Natural killer cell (primary cell): ENCODE results near the gene TAL1. TPM values are rescaled to one million over a fixed set of nuclear protein-coding genes. Genes with fewer than 3 reads are reported as not detected.
A peak's percentile ranks its signal among the peaks of the same experiment; 100 is the strongest.

Experiments
- ATAC-seq, 3 donors: fragments of 150-1000 bp in 2 of 3; fragments of 200-7000 bp in 1 of 3; cut with Tn5 transposase; 1 replicate in 1 of 3; 2 replicates in 2 of 3; pipeline ENCODE4 v1.10.0; 2021; ENCODE audit warnings: mild to moderate bottlenecking in 2 of 3, moderate library complexity in 2 of 3
- DNase-seq, 2 donors: peaks; one replicate each; pipeline versions ENCODE4 v3.0.0 to v3.0.0-alpha.2; 2013 to 2021; ENCODE audit warnings: mixed read lengths in 1 of 2
- H3K27ac ChIP-seq: one replicate; pipeline ENCODE4 v1.5.1; 2013; ENCODE audit warnings: mild to moderate bottlenecking, low read length
- H3K27me3 ChIP-seq: one replicate; pipeline ENCODE4 v1.6.1; 2013; ENCODE audit warnings: low read length; ENCODE audit not compliant: control insufficient read depth, insufficient read depth
- H3K36me3 ChIP-seq: one replicate; pipeline ENCODE4 v1.6.1; 2013; ENCODE audit warnings: low read length; ENCODE audit not compliant: control insufficient read depth, insufficient read depth
- H3K4me1 ChIP-seq: one replicate; pipeline ENCODE4 v1.6.1; 2013; ENCODE audit warnings: low read length; ENCODE audit not compliant: control insufficient read depth, insufficient read depth
- H3K4me3 ChIP-seq: one replicate; pipeline ENCODE4 v1.5.1; 2013; ENCODE audit warnings: low read length
- H3K9me3 ChIP-seq: one replicate; pipeline ENCODE4 v1.6.1; 2013; ENCODE audit warnings: low read length; ENCODE audit not compliant: control insufficient read depth, insufficient read depth
- H3K27ac Mint-ChIP-seq, 2 donors: one replicate each; pipeline ENCODE4 v1.8.0; 2022; ENCODE audit warnings: mild to moderate bottlenecking in 2 of 2, mixed read lengths in 2 of 2, moderate library complexity in 1 of 2
- H3K27me3 Mint-ChIP-seq, 2 donors: one replicate each; pipeline ENCODE4 v1.8.0; 2022; ENCODE audit warnings: low read depth in 2 of 2, mixed read lengths in 2 of 2
- H3K36me3 Mint-ChIP-seq: one replicate; pipeline ENCODE4 v1.8.0; 2022; ENCODE audit warnings: mixed read lengths
- H3K4me1 Mint-ChIP-seq, 2 donors: one replicate each; pipeline ENCODE4 v1.8.0; 2022; ENCODE audit warnings: mixed read lengths in 2 of 2
- H3K4me3 Mint-ChIP-seq: one replicate; pipeline ENCODE4 v1.8.0; 2022; ENCODE audit warnings: mild to moderate bottlenecking, moderate library complexity, mixed read lengths
- H3K9me3 Mint-ChIP-seq, 2 donors: one replicate each; pipeline ENCODE4 v1.8.0; 2022; ENCODE audit warnings: mixed read lengths in 2 of 2
- WGBS: methylation state at CpG from one replicate; pipeline ENCODE4 v1.1.7; 2013; ENCODE audit warnings: missing lambda C conversion rate; ENCODE audit not compliant: insufficient coverage; 5-methylcytosine and 5-hydroxymethylcytosine counted together
- intact Hi-C: fragments of 100-400 bp; cut with micrococcal nuclease; formaldehyde crosslinking; loops from one replicate; pipeline ENCODE4 v1.14.2; 2022
- total RNA-seq, 4 donors: library from RNA; stranded (reverse); fragments of 120-200 nt in 1 of 4; gene quantifications; one replicate each; pipeline versions ENCODE4 v1.2.3 to v1.2.4, GENCODE V29; 2013 to 2022
- TF ChIP-seq, protein P1 (sequence below): fragments of 200-600 bp; IDR thresholded peaks from one replicate; pipeline ENCODE4 v1.8.0; 2022; ENCODE audit warnings: antibody characterized with exemption

TAL1 gene
- total RNA-seq, 3 donors from 2014 or later (not counting 1 experiment from before 2014, with no cell fraction given): 0.91 to 6.7 (median 3.5) TPM

DNA sequence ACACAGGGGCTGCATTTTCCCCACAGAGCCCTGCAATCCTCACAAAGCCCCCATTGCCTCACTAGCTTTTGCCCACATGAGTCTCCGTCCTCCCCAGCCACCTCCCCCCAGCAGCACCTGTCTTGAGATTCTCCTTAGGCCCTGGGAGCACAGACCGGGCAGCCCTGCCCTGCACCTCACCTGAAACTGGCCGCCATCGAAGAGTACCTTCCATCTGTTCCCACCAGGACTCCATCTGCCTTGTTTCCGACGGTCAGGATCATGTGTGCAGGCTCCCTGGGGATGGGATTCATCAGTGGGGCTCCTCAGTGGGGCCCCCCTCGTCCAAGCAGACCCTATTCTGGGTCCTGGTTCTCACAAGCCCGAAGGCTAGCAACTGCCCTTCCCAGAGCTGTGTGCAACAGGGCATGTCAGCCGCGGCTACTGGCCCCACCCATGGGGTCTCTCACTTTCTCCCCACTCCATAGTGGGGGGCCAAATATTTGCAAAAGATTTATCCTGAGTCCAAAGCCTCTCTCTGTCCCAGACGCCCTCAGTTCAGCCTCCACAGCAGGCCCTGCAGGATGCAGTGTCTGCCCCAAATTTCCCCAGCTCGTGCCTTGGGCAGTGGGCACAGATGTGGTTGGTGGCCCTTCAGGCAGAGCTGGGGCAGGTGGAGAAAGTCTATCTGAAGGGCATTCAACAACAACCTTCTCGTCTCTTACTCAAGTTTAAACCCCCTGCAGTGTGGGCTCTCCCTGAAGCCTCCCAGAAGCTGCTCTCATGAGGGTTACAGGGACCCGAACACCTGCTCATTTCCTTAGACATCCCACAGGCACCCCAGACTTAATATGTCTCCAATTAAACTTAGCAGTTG is 47.0 kb downstream of the TAL1 start:
- no peaks in the 10 kb centered on the region for H3K9me3 Mint-ChIP-seq
- no peaks in the 10 kb centered on the region for H3K36me3 ChIP-seq
- H3K36me3 Mint-ChIP-seq: no peaks in the 10 kb centered on the region
- peaks cover 12 to 16% of the 10 kb centered on the region in 2 donors for H3K27me3 Mint-ChIP-seq
- WGBS: 84% methylated on average over 14 of the region's 14 CpGs
- intact Hi-C loops: no loop called here
- H3K9me3 ChIP-seq: no peaks in the 10 kb centered on the region
- no peak overlapping the region for H3K4me3 ChIP-seq
- peaks cover 5% of the 10 kb centered on the region for H3K27me3 ChIP-seq
- H3K27ac Mint-ChIP-seq: no peak overlapping the region
- DNase-seq: peak in 1 of 2 donors; percentile 9
- no peak overlapping the region for H3K27ac ChIP-seq
- H3K4me1 Mint-ChIP-seq: no peaks in the 10 kb centered on the region
- no peak for ATAC-seq
- no peaks in the 10 kb centered on the region for H3K4me1 ChIP-seq
- no peak overlapping the region for H3K4me3 Mint-ChIP-seq
- TF ChIP-seq, protein P1, sequence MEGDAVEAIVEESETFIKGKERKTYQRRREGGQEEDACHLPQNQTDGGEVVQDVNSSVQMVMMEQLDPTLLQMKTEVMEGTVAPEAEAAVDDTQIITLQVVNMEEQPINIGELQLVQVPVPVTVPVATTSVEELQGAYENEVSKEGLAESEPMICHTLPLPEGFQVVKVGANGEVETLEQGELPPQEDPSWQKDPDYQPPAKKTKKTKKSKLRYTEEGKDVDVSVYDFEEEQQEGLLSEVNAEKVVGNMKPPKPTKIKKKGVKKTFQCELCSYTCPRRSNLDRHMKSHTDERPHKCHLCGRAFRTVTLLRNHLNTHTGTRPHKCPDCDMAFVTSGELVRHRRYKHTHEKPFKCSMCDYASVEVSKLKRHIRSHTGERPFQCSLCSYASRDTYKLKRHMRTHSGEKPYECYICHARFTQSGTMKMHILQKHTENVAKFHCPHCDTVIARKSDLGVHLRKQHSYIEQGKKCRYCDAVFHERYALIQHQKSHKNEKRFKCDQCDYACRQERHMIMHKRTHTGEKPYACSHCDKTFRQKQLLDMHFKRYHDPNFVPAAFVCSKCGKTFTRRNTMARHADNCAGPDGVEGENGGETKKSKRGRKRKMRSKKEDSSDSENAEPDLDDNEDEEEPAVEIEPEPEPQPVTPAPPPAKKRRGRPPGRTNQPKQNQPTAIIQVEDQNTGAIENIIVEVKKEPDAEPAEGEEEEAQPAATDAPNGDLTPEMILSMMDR: no peak

DNA sequence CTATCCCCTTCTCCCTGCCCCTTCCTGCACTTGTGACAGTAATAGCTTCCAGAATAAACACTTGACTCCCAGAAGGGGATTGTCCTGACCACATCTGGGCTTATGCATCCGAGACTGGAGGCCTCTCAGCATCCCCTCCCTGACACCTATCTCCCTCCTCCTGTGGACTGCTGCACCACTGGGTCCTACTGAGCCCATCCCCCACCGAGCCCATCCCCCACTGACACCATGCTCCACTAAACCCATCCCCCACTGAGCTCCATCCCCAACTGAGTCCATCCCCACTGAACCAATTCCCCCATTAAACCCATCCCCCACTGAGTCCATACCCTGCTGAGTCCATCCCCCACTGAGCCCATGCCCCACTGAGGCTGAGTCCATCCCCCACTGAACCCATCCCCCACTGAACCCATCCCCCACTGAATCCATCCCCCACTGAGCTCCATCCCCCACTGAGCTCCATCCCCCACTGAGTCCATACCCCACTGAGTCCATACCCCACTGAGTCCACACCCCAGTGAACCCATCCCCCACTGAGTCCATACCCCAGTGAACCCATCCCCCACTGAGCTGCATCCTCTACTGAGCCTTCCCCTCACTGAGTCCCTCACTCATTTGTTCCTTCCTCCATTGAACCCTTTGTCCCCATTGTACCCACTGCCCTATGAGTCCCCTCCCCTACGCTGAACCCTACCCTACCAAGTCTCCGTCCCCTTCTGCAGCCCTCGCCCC is 47.8 kb downstream of the TAL1 start:
- no peaks in the 10 kb centered on the region for H3K9me3 Mint-ChIP-seq
- DNase-seq (peak in 1 of 2 donors; percentile 9), ATAC-seq (no peak)
- H3K4me1 Mint-ChIP-seq: peaks cover 6% of the 10 kb centered on the region in 2 donors
- H3K4me1 ChIP-seq: peaks cover 5% of the 10 kb centered on the region
- H3K27ac ChIP-seq: no peak overlapping the region
- TF ChIP-seq, protein P1: no peak
- no peaks in the 10 kb centered on the region for H3K36me3 Mint-ChIP-seq
- H3K9me3 ChIP-seq: no peaks in the 10 kb centered on the region
- intact Hi-C loops: no loop called here
- no peak overlapping the region for H3K27ac Mint-ChIP-seq
- H3K27me3 Mint-ChIP-seq: peaks cover 18 to 20% of the 10 kb centered on the region in 2 donors
- no peaks in the 10 kb centered on the region for H3K36me3 ChIP-seq
- H3K4me3 Mint-ChIP-seq: no peak overlapping the region
- H3K4me3 ChIP-seq: no peak overlapping the region
- WGBS: 85% methylated on average over 5 of the region's 5 CpGs
- peaks cover 5% of the 10 kb centered on the region for H3K27me3 ChIP-seq

GRCh38 chr1:47183308-47184089 is 48.5 kb downstream of the TAL1 start:
- 78% methylated on average over 11 of the region's 11 CpGs for WGBS
- Histone ChIP-seq H3K36me3 (no peaks in the 10 kb centered on the region), H3K4me1 (peaks cover 9% of the 10 kb centered on the region), H3K27ac (no peak overlapping the region), H3K9me3 (no peaks in the 10 kb centered on the region), H3K27me3 (peaks cover 5% of the 10 kb centered on the region), H3K4me3 (no peak overlapping the region)
- H3K4me3 Mint-ChIP-seq: no peak overlapping the region
- peaks cover 24 to 28% of the 10 kb centered on the region in 2 donors for H3K27me3 Mint-ChIP-seq
- DNase-seq: peak in 1 of 2 donors; percentile 6
- no peaks in the 10 kb centered on the region for H3K9me3 Mint-ChIP-seq
- H3K36me3 Mint-ChIP-seq: no peaks in the 10 kb centered on the region
- H3K27ac Mint-ChIP-seq: no peak overlapping the region
- ATAC-seq: no peak
- intact Hi-C loops: no loop called here
- H3K4me1 Mint-ChIP-seq: peaks cover 12 to 13% of the 10 kb centered on the region in 2 donors
- TF ChIP-seq, protein P1: no peak
